ENCODE measurements around the gene DESI2. TPM values are rescaled to one million over a fixed set of nuclear protein-coding genes. Genes with fewer than 3 reads are reported as not detected.
A peak's percentile ranks its signal among the peaks of the same experiment; 100 is the strongest.
"Not testable (repeated sequence)": the region's sequence is repeated elsewhere in the genome, so short reads cannot be mapped to it uniquely, and the experiment has no call there.

The DESI2 gene
- total RNA-seq, 1 donor from 2014 or later, result 53.3 TPM

DNA sequence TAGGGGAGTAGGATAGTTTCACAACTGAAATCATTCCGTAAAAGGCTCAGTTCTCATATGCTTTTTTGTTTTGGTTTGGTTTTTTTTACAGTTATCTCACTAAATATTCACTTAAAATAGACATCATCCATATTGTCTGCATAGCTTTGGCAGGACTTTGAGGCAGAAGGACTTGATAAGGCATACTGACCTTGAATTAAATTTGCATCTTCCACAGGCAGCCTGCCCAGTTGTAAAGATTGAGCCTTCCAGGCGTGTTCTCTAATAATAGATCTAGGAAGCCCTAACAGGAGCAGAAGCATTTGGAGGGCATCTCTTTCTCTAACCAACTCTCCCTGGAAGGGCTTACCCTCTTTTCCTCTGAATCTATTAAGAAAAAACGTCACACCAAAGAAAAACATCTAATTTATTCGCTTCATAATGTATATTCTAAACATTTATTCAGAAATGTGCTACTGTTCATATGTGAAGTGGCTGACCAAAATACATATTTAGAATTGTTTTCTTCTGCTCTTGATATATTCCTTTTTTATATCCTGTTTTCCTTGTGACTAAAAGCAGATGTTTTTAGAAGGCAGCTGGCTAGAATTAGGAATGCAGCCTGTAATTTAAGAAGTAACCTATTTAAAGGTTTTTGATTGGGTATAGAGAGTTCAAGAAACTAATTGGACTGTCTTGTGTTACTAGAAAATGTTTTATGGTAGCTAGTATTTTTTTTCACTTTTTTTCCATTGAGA, 20.2 kb downstream of the DESI2 start:
- peak overlapping the region; percentile 89 for H3K27ac Mint-ChIP-seq (ENCODE audit: unreplicated experiment)
- H3K36me3 Mint-ChIP-seq (ENCODE audit: unreplicated experiment), result peaks cover 9% of the 10 kb centered on the region
- H3K27me3 Mint-ChIP-seq (ENCODE audit: unreplicated experiment), result no peaks in the 10 kb centered on the region
- H3K4me1 Mint-ChIP-seq (ENCODE audit: unreplicated experiment), result peaks cover 57% of the 10 kb centered on the region
- H3K9me3 Mint-ChIP-seq (ENCODE audit: unreplicated experiment), result no peaks in the 10 kb centered on the region
- DNase-seq (ENCODE audit: extremely low spot score, unreplicated experiment), result no peak
- TF ChIP-seq, protein P1, sequence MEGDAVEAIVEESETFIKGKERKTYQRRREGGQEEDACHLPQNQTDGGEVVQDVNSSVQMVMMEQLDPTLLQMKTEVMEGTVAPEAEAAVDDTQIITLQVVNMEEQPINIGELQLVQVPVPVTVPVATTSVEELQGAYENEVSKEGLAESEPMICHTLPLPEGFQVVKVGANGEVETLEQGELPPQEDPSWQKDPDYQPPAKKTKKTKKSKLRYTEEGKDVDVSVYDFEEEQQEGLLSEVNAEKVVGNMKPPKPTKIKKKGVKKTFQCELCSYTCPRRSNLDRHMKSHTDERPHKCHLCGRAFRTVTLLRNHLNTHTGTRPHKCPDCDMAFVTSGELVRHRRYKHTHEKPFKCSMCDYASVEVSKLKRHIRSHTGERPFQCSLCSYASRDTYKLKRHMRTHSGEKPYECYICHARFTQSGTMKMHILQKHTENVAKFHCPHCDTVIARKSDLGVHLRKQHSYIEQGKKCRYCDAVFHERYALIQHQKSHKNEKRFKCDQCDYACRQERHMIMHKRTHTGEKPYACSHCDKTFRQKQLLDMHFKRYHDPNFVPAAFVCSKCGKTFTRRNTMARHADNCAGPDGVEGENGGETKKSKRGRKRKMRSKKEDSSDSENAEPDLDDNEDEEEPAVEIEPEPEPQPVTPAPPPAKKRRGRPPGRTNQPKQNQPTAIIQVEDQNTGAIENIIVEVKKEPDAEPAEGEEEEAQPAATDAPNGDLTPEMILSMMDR (IDR thresholded peaks at IDR 0.05), result no peak
- H3K4me3 Mint-ChIP-seq (ENCODE audit: unreplicated experiment), result peak overlapping the region; percentile 57

DNA sequence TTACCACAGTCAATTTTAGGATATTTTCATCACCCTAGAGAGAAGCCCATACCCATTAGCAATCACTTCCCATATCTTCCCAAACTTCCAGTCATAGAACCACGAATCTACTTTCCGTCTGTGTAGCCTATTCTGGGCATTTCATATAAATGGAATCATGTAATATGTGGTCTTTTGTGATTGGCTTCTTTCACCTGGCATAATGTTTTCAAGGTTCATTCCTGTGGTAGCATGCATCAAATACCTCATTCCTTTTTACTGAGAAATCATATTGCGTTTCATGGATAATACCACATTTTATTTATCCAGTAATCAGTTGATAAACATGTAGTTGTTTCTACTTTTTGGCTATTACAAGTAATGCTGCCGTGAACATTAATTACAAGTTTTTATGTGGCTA, 21.5 kb downstream of the DESI2 start:
- peak overlapping the region; percentile 89 for H3K27ac Mint-ChIP-seq (ENCODE audit: unreplicated experiment)
- peaks cover 9% of the 10 kb centered on the region for H3K36me3 Mint-ChIP-seq (ENCODE audit: unreplicated experiment)
- TF ChIP-seq, protein P1 (IDR thresholded peaks at IDR 0.05), result no peak
- no peaks in the 10 kb centered on the region for H3K27me3 Mint-ChIP-seq (ENCODE audit: unreplicated experiment)
- DNase-seq (ENCODE audit: extremely low spot score, unreplicated experiment), result no peak
- H3K9me3 Mint-ChIP-seq (ENCODE audit: unreplicated experiment), result no peaks in the 10 kb centered on the region
- H3K4me1 Mint-ChIP-seq (ENCODE audit: unreplicated experiment), result peaks cover 62% of the 10 kb centered on the region
- peak overlapping the region; percentile 36 for H3K4me3 Mint-ChIP-seq (ENCODE audit: unreplicated experiment)

- DNase-seq (ENCODE audit: extremely low spot score, unreplicated experiment), result no peak
- TF ChIP-seq, protein P1 (IDR thresholded peaks at IDR 0.05), result no peak
- Mint-ChIP-seq H3K27me3 (ENCODE audit: unreplicated experiment) (no peaks in the 10 kb centered on the region), H3K9me3 (ENCODE audit: unreplicated experiment) (no peaks in the 10 kb centered on the region), H3K36me3 (ENCODE audit: unreplicated experiment) (peaks cover 11% of the 10 kb centered on the region), H3K4me3 (ENCODE audit: unreplicated experiment) (no peak overlapping the region), H3K27ac (ENCODE audit: unreplicated experiment) (peak overlapping the region; percentile 57), H3K4me1 (ENCODE audit: unreplicated experiment) (peaks cover 62% of the 10 kb centered on the region)
These were observed 22.2 kb downstream of the DESI2 start for GRCh38 chr1:244675167-244675566.

DNA sequence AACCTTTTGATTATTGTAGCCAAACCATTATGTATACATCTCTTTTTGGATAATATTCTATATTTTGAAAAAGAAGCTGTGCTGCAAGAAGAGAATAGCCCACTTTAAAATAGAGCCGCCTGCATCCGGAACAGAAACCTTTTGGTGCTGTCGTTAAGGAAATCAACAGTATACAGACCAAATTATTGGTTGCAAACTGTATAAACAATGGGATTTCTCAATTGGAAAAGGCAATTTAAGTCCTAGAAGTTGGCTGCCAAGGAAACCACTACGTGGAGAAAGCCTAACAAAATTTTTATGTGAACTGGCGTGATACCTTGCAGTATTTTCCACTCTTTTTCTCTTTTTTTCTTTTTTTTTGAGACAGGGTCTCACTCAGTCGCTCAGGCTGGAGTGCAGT, 25.8 kb downstream of the DESI2 start:
- H3K4me1 Mint-ChIP-seq (ENCODE audit: unreplicated experiment), result peaks cover 41% of the 10 kb centered on the region
- no peak overlapping the region for H3K4me3 Mint-ChIP-seq (ENCODE audit: unreplicated experiment)
- TF ChIP-seq, protein P1 (IDR thresholded peaks at IDR 0.05), result no peak
- H3K27me3 Mint-ChIP-seq (ENCODE audit: unreplicated experiment), result no peaks in the 10 kb centered on the region
- no peak for DNase-seq (ENCODE audit: extremely low spot score, unreplicated experiment)
- no peaks in the 10 kb centered on the region for H3K9me3 Mint-ChIP-seq (ENCODE audit: unreplicated experiment)
- peaks cover 23% of the 10 kb centered on the region for H3K36me3 Mint-ChIP-seq (ENCODE audit: unreplicated experiment)
- no peak overlapping the region for H3K27ac Mint-ChIP-seq (ENCODE audit: unreplicated experiment)

DNA sequence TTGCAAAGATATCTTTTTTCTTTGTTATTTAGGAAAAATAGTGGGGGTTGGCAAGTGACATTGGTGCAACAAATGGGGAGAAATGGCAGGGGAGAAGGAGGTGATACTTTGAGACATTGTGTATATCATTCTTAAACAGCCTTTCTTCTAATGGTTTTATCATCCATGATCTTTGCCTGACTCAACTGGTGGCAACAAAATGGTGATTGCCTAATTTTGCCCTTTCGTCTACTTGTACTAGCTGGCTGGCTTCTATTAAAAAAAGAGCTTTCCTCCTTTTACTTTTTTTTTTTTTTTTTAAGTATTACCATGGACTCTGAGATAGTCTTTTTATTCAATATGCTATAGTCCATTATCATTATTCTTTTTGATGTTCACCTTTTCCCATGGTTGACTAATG, 27.7 kb downstream of the DESI2 start:
- TF ChIP-seq, protein P1 (IDR thresholded peaks at IDR 0.05), result no peak
- Mint-ChIP-seq H3K4me3 (ENCODE audit: unreplicated experiment) (no peak overlapping the region), H3K27me3 (ENCODE audit: unreplicated experiment) (no peaks in the 10 kb centered on the region), H3K9me3 (ENCODE audit: unreplicated experiment) (no peaks in the 10 kb centered on the region), H3K4me1 (ENCODE audit: unreplicated experiment) (peaks cover 22% of the 10 kb centered on the region), H3K36me3 (ENCODE audit: unreplicated experiment) (peaks cover 22% of the 10 kb centered on the region), H3K27ac (ENCODE audit: unreplicated experiment) (no peak overlapping the region)
- DNase-seq (ENCODE audit: extremely low spot score, unreplicated experiment), result no peak

- Mint-ChIP-seq H3K36me3 (ENCODE audit: unreplicated experiment) (peaks cover 19% of the 10 kb centered on the region), H3K4me1 (ENCODE audit: unreplicated experiment) (peaks cover 21% of the 10 kb centered on the region)
- DNase-seq (ENCODE audit: extremely low spot score, unreplicated experiment); H3K27me3 Mint-ChIP-seq (ENCODE audit: unreplicated experiment); H3K4me3 Mint-ChIP-seq (ENCODE audit: unreplicated experiment); H3K9me3 Mint-ChIP-seq (ENCODE audit: unreplicated experiment); H3K27ac Mint-ChIP-seq (ENCODE audit: unreplicated experiment): not testable (repeated sequence)
These were observed 29.2 kb downstream of the DESI2 start for GRCh38 chr1:244682087-244682486.

Data from osteocyte (in vitro differentiated cells).